GM13976 (cell line): ENCODE data around the gene GBX2.

Experiments used
- DNase-seq: peaks from one replicate; pipeline ENCODE4 v3.0.0; 2012; ENCODE audit warnings: low spot score
- in situ Hi-C: fragments of 300-500 bp; cut with MboI; formaldehyde crosslinking; loops from one replicate; pipeline ENCODE4 v1.12.0; 2022; ENCODE audit warnings: low sequenced_read_pairs, mixed read lengths, inconsistent platforms; ENCODE audit not compliant: unreplicated experiment
- TF ChIP-seq, protein P1 (sequence below): IDR thresholded peaks from 2 replicates; pipeline ENCODE4 v1.5.1; 2012; ENCODE audit warnings: borderline replicate concordance, mild to moderate bottlenecking; ENCODE audit not compliant: insufficient read depth; ENCODE audit errors: extremely low read depth, missing control alignments, control extremely low read depth

GBX2 gene

DNA sequence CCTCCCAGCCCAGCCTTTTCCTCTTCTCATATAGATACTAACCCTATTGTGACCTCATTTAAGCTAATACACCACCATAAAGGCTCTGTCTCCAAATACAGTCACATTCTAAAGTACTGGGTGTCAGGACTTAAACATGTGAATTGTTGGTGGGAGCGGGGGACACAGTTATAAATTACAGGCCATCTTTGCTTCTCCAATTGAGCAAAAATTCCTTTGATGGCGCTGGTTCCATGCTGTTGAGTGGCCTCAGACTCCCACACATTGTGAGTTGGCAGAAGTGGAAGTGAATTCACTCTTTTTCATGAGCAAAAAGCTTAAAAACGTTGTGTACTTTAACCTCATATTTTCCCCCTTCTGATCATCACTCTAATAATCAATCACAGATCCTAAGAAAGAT is 46.0 kb downstream of the GBX2 start:
- DNase-seq: no peak
- in situ Hi-C loops: no loop called here
- TF ChIP-seq, protein P1, sequence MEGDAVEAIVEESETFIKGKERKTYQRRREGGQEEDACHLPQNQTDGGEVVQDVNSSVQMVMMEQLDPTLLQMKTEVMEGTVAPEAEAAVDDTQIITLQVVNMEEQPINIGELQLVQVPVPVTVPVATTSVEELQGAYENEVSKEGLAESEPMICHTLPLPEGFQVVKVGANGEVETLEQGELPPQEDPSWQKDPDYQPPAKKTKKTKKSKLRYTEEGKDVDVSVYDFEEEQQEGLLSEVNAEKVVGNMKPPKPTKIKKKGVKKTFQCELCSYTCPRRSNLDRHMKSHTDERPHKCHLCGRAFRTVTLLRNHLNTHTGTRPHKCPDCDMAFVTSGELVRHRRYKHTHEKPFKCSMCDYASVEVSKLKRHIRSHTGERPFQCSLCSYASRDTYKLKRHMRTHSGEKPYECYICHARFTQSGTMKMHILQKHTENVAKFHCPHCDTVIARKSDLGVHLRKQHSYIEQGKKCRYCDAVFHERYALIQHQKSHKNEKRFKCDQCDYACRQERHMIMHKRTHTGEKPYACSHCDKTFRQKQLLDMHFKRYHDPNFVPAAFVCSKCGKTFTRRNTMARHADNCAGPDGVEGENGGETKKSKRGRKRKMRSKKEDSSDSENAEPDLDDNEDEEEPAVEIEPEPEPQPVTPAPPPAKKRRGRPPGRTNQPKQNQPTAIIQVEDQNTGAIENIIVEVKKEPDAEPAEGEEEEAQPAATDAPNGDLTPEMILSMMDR: no peak

- TF ChIP-seq, protein P1: no peak
- in situ Hi-C loops: no loop called here
- no peak for DNase-seq
These were observed 46.6 kb downstream of the GBX2 start for GRCh38 chr2:236121546-236121945.

DNA sequence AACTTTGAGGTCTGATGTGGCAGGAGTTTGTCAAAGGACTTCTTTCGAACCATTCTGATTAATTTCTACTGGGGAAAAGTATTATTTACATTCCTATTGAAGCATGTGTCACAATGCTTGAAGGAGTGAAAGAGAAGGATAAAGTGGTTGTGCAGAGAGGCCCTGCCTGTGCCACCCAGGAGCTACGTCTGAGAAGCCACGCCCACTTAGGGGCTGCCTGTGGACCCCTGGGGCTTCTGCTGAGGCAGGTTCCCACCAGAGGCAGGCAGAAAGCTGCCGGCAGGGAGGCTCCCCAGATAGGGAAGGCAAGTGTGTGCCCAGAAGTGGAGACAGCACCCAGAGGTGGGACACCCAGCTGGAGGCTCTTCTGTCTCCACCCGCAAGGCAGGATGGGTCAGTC is 47.4 kb downstream of the GBX2 start:
- in situ Hi-C loops: no loop called here
- DNase-seq: no peak
- TF ChIP-seq, protein P1: no peak

- TF ChIP-seq, protein P1: no peak
- in situ Hi-C loops: no loop called here
- no peak for DNase-seq
These were observed 48.0 kb downstream of the GBX2 start for GRCh38 chr2:236120141-236120601.

- in situ Hi-C loops: no loop called here
- TF ChIP-seq, protein P1: no peak
- DNase-seq: no peak
These were observed 48.7 kb downstream of the GBX2 start for GRCh38 chr2:236119476-236119875.

DNA sequence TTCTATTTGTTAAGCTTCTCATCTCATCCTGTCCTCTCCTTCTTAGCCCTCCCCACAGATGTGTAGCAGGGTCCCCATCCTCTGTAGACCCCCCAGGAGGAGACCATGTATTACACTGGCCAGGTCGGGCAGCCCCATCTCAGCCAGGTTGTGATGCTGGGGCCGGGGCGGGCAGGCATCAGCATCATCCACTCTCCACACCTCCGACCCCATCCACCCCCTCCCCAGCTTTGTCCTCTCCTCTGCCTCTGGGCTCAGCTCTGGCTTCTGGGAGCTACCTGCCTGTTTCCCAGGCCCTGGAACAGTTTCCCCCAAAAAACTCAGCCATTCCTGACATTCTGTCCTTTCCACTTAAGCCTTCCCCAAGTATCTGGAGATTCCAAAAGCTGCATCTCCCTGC is 49.2 kb downstream of the GBX2 start:
- TF ChIP-seq, protein P1: no peak
- in situ Hi-C loops: no loop called here
- no peak for DNase-seq

- in situ Hi-C loops: no loop called here
- DNase-seq: no peak
- TF ChIP-seq, protein P1: no peak
These were observed 50.3 kb downstream of the GBX2 start for GRCh38 chr2:236117861-236118269.
